HCEC 1CT (cell line): ENCODE measurements around the gene PREX1.
A peak's percentile ranks its signal among the peaks of the same experiment; 100 is the strongest.

Experiments used
- DNase-seq: peaks from one replicate; pipeline ENCODE4 v3.0.0-alpha.2; 2017

PREX1 gene

GRCh38 chr20:48674461-48674860 lies 153.3 kb downstream of the PREX1 start:
- DNase-seq, result no peak

GRCh38 chr20:48673507-48673906 lies 154.3 kb downstream of the PREX1 start:
- no peak for DNase-seq

- no peak for DNase-seq
Observed at GRCh38 chr20:48672324-48672723, 155.5 kb downstream of the PREX1 start.

- no peak for DNase-seq
Observed at GRCh38 chr20:48671141-48671540, 156.7 kb downstream of the PREX1 start.

GRCh38 chr20:48669946-48670605 lies 157.7 kb downstream of the PREX1 start:
- no peak for DNase-seq

GRCh38 chr20:48668451-48668946 lies 159.3 kb downstream of the PREX1 start:
- DNase-seq, result no peak

- DNase-seq, result no peak
Observed at GRCh38 chr20:48667889-48668413, 159.8 kb downstream of the PREX1 start.

- DNase-seq, result no peak
Observed at GRCh38 chr20:48667481-48667880, 160.3 kb downstream of the PREX1 start.

GRCh38 chr20:48665785-48666184 lies 162.0 kb downstream of the PREX1 start:
- DNase-seq, result no peak

GRCh38 chr20:48662711-48663110 lies 165.1 kb downstream of the PREX1 start:
- no peak for DNase-seq

- no peak for DNase-seq
Observed at GRCh38 chr20:48661575-48662455, 166.0 kb downstream of the PREX1 start.

GRCh38 chr20:48660788-48661187 lies 167.0 kb downstream of the PREX1 start:
- DNase-seq, result no peak

GRCh38 chr20:48659858-48660257 lies 167.9 kb downstream of the PREX1 start:
- no peak for DNase-seq

GRCh38 chr20:48658505-48658904 lies 169.3 kb downstream of the PREX1 start:
- no peak for DNase-seq

- DNase-seq, result no peak
Observed at GRCh38 chr20:48658198-48658476, 169.7 kb downstream of the PREX1 start.

- DNase-seq, result peak; percentile 51
Observed at GRCh38 chr20:48657426-48658197, 170.2 kb downstream of the PREX1 start.

GRCh38 chr20:48656661-48657211 lies 171.1 kb downstream of the PREX1 start:
- DNase-seq, result no peak

- no peak for DNase-seq
Observed at GRCh38 chr20:48656137-48656536, 171.7 kb downstream of the PREX1 start.

GRCh38 chr20:48653706-48654051 lies 174.1 kb downstream of the PREX1 start:
- DNase-seq, result no peak

- no peak for DNase-seq
Observed at GRCh38 chr20:48652961-48653705, 174.7 kb downstream of the PREX1 start.

- no peak for DNase-seq
Observed at GRCh38 chr20:48651960-48652359, 175.8 kb downstream of the PREX1 start.

- no peak for DNase-seq
Observed at GRCh38 chr20:48651271-48651670, 176.5 kb downstream of the PREX1 start.
